C4-2B (cell line): Measurements from ENCODE around the gene CLDND1.

Source experiments
- H3K27ac ChIP-seq: fragments of 450-650 bp; 2 replicates; pipeline ENCODE4 v1.5.1; 2017
- ZFX ChIP-seq: fragments of 450-650 bp; IDR thresholded peaks from 2 replicates; pipeline ENCODE4 v1.6.1; 2017
- TF ChIP-seq, protein P1 (sequence below): fragments of 450-650 bp; conservative IDR thresholded peaks from 2 replicates; pipeline ENCODE4 v1.5.1; 2017; ENCODE audit warnings: mild to moderate bottlenecking

CLDND1 gene

DNA sequence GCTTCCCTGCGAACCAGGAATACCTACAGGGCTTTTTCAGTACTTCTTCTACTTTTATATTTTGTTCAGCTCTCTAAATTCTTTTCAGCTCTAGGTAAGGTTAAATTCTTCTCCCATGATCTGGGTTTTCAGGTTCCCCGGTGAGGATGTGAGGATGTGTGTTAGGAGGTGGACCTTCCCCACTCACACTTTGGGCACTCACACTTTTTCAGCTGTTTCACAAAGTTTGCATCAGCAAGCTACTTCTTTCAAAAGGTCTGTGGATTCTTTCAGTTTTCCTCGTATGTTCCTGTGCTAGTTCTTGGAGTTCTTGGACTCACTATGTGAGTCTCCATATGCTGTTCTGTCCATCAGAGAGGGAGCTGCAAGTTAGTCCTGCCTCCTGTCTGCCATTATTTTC is 39.1 kb downstream of the CLDND1 start:
- TF ChIP-seq, protein P1, sequence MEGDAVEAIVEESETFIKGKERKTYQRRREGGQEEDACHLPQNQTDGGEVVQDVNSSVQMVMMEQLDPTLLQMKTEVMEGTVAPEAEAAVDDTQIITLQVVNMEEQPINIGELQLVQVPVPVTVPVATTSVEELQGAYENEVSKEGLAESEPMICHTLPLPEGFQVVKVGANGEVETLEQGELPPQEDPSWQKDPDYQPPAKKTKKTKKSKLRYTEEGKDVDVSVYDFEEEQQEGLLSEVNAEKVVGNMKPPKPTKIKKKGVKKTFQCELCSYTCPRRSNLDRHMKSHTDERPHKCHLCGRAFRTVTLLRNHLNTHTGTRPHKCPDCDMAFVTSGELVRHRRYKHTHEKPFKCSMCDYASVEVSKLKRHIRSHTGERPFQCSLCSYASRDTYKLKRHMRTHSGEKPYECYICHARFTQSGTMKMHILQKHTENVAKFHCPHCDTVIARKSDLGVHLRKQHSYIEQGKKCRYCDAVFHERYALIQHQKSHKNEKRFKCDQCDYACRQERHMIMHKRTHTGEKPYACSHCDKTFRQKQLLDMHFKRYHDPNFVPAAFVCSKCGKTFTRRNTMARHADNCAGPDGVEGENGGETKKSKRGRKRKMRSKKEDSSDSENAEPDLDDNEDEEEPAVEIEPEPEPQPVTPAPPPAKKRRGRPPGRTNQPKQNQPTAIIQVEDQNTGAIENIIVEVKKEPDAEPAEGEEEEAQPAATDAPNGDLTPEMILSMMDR: no peak
- no peak for TF ChIP-seq ZFX
- no peak overlapping the region for H3K27ac ChIP-seq

DNA sequence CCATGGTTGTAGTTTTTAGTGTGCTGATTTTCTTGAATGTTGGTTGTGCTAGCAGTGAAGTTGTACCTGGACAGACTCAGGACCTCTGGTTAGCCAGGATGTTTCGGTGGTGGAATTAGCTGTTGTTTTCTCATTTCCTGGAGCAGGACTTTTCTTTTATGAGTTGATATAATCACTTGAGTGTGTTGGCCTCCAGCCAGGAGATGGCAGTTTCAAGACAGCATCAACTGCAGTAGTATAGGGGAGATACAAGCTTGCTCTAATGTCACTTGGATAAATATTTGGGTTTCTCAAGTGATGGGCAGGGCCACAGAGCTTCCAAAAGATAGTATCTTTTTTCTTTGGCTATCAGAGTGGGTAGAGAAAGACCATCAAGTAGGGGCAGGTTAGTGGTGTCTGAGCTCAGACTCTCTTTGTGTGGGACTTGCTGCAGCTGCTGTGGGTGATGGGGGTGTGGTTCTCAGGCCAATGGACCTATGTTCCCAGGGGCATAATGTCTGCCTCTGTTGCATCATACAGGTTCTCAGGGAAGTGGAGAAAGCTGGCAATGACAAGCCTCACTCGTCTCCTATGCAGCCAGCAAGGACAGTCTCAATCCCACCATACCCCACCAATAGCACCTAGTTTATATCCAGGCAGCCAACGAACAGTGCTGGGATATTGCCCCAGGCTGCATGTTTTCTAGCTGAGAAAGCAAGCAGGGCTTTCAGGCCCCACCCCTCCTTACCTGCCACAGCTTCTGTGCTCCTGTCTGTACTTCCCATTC is 39.8 kb downstream of the CLDND1 start:
- no peak overlapping the region for H3K27ac ChIP-seq
- TF ChIP-seq, protein P1: no peak
- no peak for TF ChIP-seq ZFX
